WERI-Rb-1 (cell line): ENCODE results near the gene PTOV1.

Source experiments
- DNase-seq: peaks from one replicate; pipeline ENCODE4 v3.0.0-alpha.2; 2020
- H3K27ac ChIP-seq: fragments of 250-450 bp; sonication (Bioruptor Pico); 2 replicates; pipeline ENCODE4 v1.5.1; 2020; ENCODE audit warnings: mild to moderate bottlenecking, moderate library complexity
- H3K27me3 ChIP-seq: fragments of 250-450 bp; sonication (Bioruptor Pico); 2 replicates; pipeline ENCODE4 v1.5.1; 2021; ENCODE audit warnings: mild to moderate bottlenecking, low read depth, moderate library complexity; ENCODE audit not compliant: insufficient read depth, severe bottlenecking
- H3K36me3 ChIP-seq: fragments of 250-450 bp; sonication (Bioruptor Pico); 2 replicates; pipeline ENCODE4 v1.5.1; 2020; ENCODE audit warnings: mild to moderate bottlenecking, moderate library complexity
- H3K4me3 ChIP-seq: 2 replicates; pipeline ENCODE4 v1.5.1; 2011; ENCODE audit warnings: low read depth, mild to moderate bottlenecking, control low read depth, low read length
- H3K9me3 ChIP-seq: fragments of 250-450 bp; sonication (Bioruptor Pico); 2 replicates; pipeline ENCODE4 v1.5.1; 2021; ENCODE audit warnings: mild to moderate bottlenecking, moderate library complexity; ENCODE audit not compliant: severe bottlenecking
- CTCF ChIP-seq: IDR thresholded peaks from 2 replicates; pipeline ENCODE4 v1.5.1; 2011; ENCODE audit warnings: low read depth, mild to moderate bottlenecking, control low read depth, inconsistent platforms, low read length

Gene PTOV1

GRCh38 chr19:49861541-49862378, 10.8 kb downstream of the PTOV1 start:
- Histone ChIP-seq H3K9me3 (no peaks in the 10 kb centered on the region), H3K27me3 (no peaks in the 10 kb centered on the region), H3K36me3 (peaks cover 87% of the 10 kb centered on the region), H3K27ac (no peak overlapping the region), H3K4me3 (no peak overlapping the region)
- no peak for DNase-seq
- no peak for TF ChIP-seq CTCF

- no peak overlapping the region for H3K4me3 ChIP-seq
- no peak overlapping the region for H3K27ac ChIP-seq
- H3K9me3 ChIP-seq = no peaks in the 10 kb centered on the region
- no peaks in the 10 kb centered on the region for H3K27me3 ChIP-seq
- peaks cover 78% of the 10 kb centered on the region for H3K36me3 ChIP-seq
- peak; percentile 45; the same call in 1 of the 2 replicates for TF ChIP-seq CTCF
- DNase-seq = peak; percentile 76
Measured at GRCh38 chr19:49862391-49863253, 11.7 kb downstream of the PTOV1 start.

DNA sequence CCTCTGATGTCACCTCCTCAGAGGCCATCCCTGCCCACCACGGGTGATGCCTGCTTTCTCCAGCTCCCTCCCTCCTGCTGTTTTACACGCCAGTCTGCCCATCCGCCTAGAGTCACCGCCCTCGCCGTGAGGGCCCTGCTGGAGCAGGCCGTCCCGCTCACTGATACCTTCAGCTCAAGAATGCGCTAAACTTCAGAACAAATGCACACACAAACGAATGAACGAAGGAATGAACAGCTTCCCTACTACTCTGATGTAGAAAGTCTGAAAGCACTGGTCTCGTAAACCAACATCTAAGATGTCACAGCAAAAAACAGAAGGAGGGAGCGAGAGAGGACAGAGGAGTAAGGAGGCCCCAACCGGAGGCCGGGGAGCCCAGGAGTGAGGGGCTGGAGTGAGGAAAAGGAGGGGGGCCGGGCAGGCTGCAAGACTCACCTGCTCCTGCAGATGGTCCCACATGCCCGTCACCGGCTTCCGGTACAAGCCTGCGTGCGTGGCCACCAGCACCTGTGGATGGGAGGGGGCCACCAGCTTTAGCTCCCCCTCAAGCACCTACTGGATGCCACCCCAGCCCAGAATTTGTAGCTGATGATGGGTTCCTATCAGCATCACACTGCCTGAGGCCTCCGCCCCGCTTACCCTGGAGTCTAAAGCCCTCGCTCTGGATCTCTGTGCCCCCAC, 12.4 kb downstream of the PTOV1 start:
- TF ChIP-seq CTCF = no peak
- H3K4me3 ChIP-seq = no peak overlapping the region
- DNase-seq = no peak
- H3K36me3 ChIP-seq = peaks cover 70% of the 10 kb centered on the region
- no peak overlapping the region for H3K27ac ChIP-seq
- no peaks in the 10 kb centered on the region for H3K9me3 ChIP-seq
- H3K27me3 ChIP-seq = no peaks in the 10 kb centered on the region

GRCh38 chr19:49863935-49864320, 13.0 kb downstream of the PTOV1 start:
- no peak for TF ChIP-seq CTCF
- no peak overlapping the region for H3K27ac ChIP-seq
- H3K27me3 ChIP-seq = no peaks in the 10 kb centered on the region
- H3K9me3 ChIP-seq = no peaks in the 10 kb centered on the region
- DNase-seq = no peak
- H3K36me3 ChIP-seq = peaks cover 65% of the 10 kb centered on the region
- no peak overlapping the region for H3K4me3 ChIP-seq

DNA sequence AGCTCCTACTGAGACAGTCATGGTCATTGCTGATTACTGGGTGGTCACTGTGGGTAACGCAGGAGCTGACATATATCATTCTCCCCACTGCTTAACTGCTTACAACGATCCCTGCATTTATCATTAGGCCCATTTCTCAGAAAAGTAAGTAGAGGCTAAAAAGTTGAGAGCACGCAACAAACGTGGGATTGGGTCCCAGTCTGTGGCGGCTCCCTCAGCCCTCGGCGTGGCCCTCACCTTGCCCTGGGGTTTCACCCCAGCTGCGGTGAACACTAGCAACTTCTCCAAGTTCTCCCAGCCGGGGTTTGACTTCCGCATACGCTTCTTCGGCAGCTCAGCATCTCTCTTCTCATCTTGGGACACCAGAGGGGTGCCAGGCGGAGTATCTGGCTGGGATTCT, 13.9 kb downstream of the PTOV1 start:
- no peak for DNase-seq
- no peaks in the 10 kb centered on the region for H3K27me3 ChIP-seq
- TF ChIP-seq CTCF = no peak
- no peak overlapping the region for H3K4me3 ChIP-seq
- no peaks in the 10 kb centered on the region for H3K9me3 ChIP-seq
- no peak overlapping the region for H3K27ac ChIP-seq
- H3K36me3 ChIP-seq = peaks cover 55% of the 10 kb centered on the region
